Measurements from ENCODE around the gene MYBPH. TPM values are rescaled to one million over a fixed set of nuclear protein-coding genes. Genes with fewer than 3 reads are reported as not detected.

MYBPH gene
- total and polyA plus RNA-seq, 3 experiments from 2014 or later = not detected

DNA sequence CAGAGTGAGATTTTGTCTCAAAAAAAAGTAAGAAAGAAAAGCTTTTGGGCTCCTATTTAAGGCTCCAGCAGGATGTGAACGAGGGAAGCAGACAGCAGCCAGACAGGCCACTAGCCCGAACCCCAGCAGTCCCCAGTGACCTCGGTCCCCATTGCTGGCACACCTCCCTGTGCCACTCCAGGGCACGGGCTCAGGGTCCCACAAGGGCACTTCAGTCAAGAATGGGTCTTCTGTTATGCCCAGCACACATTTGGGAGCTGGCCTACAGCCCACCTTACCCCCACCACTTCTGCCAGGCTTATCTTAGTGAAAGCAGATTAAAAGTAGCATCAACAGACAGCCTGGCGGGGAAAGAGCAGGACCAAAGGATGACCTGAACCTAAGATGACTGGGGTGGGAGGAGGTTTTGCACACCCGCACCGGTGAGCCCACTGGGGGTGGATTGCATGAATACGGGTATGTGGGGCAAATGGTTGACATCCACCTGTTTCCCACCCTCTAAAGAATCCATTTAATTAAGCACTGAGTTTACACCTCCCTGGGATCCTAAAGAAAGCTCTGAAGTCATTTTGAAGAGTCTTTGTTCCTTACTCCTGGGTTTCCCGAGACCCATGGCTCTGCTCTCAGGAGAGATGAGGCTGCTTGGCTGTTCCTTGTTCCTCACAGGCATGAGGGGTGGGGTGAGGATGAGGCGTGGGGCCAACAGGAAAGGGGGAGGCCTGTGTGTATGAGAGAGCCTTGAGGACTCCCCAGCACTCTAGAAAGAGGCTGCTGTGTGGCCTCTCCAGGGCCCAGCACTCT is 6.2 kb upstream of the MYBPH start:
- Mint-ChIP-seq H3K4me1 (no peaks in the 10 kb centered on the region), H3K4me3 (no peak overlapping the region), H3K27ac (peak overlapping the region in 1 of 8 donors; percentile 13), H3K27me3 (peaks cover 10 to 18% of the 10 kb centered on the region in 2 donors), H3K9me3 (no peaks in the 10 kb centered on the region), H3K36me3 (no peaks in the 10 kb centered on the region)
- ChIA-PET POLR2A (no interaction called here), CTCF (no interaction called here)
- H3K9me3 ChIP-seq (ENCODE audit: low read length) = no peaks in the 10 kb centered on the region
- no peak overlapping the region for H3K4me3 ChIP-seq (ENCODE audit: low read length)
- H3K4me1 ChIP-seq (ENCODE audit: insufficient read depth, low read length) = no peaks in the 10 kb centered on the region
- H3K36me3 ChIP-seq (ENCODE audit: insufficient read depth, low read length) = no peaks in the 10 kb centered on the region
- no peak overlapping the region for H3K27ac ChIP-seq (ENCODE audit: low read depth, low read length)
- no peaks in the 10 kb centered on the region for H3K27me3 ChIP-seq (ENCODE audit: insufficient read depth, low read length, poor library complexity, severe bottlenecking)
- no peak for DNase-seq

DNA sequence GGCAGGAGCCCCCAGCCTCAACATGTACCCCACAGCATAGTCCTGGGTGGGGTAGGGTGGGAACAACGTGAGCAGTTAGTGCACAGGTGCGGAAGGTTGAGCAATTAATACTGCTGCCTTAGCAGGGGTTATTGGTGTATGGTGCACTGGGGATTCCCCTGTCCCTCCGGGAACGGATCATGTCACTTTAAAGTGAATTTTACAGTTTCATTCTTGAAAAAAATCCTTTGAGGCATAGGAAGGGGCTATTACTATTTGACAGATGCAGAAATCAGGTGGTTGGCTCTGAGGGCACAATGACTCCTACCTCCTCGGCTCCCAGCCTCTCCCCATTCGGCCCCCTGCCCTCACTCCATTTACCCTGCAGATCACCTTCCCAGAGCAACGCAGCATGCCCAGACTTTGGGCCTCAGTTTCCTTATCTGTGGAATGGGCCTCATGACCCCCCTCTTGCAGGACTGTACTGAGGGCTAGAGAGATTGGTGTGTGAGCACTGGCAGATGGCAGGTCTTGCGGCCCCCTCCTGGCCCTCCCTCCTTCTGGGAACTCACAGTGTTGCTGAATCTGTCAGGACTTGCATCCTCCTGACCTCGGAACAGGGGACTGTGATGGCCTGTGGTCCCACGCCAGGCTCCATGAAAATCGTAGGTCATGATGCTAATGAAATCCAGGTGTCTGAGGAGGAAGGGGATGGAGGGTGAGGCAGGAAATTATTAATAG is 5.1 kb upstream of the MYBPH start:
- H3K4me1 ChIP-seq (ENCODE audit: insufficient read depth, low read length) = no peaks in the 10 kb centered on the region
- Mint-ChIP-seq H3K4me3 (no peak overlapping the region), H3K9me3 (no peaks in the 10 kb centered on the region), H3K4me1 (no peaks in the 10 kb centered on the region), H3K27me3 (peaks cover 11 to 23% of the 10 kb centered on the region in 2 donors), H3K36me3 (no peaks in the 10 kb centered on the region), H3K27ac (no peak overlapping the region)
- no peak overlapping the region for H3K4me3 ChIP-seq (ENCODE audit: low read length)
- no peak for DNase-seq
- ChIA-PET CTCF (no interaction called here), POLR2A (no interaction called here)
- no peaks in the 10 kb centered on the region for H3K36me3 ChIP-seq (ENCODE audit: insufficient read depth, low read length)
- H3K27me3 ChIP-seq (ENCODE audit: insufficient read depth, low read length, poor library complexity, severe bottlenecking) = no peaks in the 10 kb centered on the region
- H3K27ac ChIP-seq (ENCODE audit: low read depth, low read length) = no peak overlapping the region
- H3K9me3 ChIP-seq (ENCODE audit: low read length) = no peaks in the 10 kb centered on the region

DNA sequence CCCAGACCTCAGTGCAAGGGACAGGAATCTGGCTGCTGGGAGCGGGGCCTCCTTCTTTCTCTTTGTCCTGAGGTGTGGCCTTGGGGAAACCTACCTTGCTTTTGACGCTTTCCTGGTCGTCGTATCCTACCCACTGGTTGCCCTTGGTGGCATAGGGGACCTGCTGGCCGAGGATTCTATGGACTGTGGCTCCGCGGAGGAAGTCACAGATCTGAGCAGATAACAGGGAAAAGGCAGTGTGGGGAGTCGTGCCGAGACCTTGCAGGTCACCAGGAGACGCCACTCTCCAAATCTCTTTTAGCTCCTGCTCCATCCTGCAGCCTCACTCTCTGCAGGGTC is 4.0 kb upstream of the MYBPH start:
- POLR2A ChIA-PET = no interaction called here
- peaks cover 11 to 17% of the 10 kb centered on the region in 2 donors for H3K27me3 Mint-ChIP-seq
- H3K4me3 Mint-ChIP-seq = no peak overlapping the region
- no peaks in the 10 kb centered on the region for H3K27me3 ChIP-seq (ENCODE audit: insufficient read depth, low read length, poor library complexity, severe bottlenecking)
- no peak overlapping the region for H3K27ac Mint-ChIP-seq
- no peaks in the 10 kb centered on the region for H3K36me3 ChIP-seq (ENCODE audit: insufficient read depth, low read length)
- no peak overlapping the region for H3K27ac ChIP-seq (ENCODE audit: low read depth, low read length)
- no peaks in the 10 kb centered on the region for H3K4me1 ChIP-seq (ENCODE audit: insufficient read depth, low read length)
- no peak overlapping the region for H3K4me3 ChIP-seq (ENCODE audit: low read length)
- CTCF ChIA-PET = no interaction called here
- DNase-seq = no peak
- H3K4me1 Mint-ChIP-seq = no peaks in the 10 kb centered on the region
- H3K9me3 ChIP-seq (ENCODE audit: low read length) = no peaks in the 10 kb centered on the region
- no peaks in the 10 kb centered on the region for H3K36me3 Mint-ChIP-seq
- H3K9me3 Mint-ChIP-seq = no peaks in the 10 kb centered on the region

DNA sequence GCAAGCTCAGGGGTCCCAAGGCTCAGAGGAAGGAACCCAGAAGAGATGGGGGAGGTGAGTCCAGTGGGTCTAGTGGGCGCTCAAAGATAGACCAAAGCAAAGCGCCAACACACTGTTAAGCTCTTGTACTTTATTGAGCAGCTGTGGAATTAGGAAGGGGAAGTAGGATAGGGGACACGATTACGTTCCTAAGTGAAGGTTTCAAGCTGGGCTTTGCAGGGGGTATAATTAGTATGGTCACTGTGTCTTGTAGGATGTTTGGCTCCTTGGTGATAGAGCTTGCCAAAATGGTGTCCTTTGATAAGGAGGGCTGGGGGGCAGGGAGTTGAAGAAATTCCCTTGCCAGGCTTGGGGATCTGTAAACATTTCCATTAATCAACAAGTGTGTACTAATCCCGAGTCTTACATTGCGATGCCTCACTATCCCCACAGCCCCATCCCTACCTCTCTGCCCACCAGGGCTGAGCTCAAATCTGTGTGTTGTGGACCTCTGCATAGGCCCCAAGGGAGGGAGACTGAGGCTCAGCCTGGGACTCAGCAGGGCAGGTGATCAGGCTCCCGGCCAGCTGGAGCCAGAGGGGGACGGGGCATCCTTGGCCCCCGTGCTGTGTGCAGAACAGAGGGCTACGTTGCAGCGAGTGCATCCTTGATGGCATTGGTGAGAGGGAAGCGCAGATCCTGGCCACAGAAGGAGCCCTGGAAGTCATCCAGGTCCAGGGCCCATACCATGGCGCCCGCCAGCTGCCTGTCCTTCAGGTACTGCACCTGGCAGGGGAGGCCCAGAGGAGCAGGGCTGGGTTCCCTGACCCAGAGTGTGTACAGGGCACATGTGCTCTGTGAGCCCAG is 3.4 kb upstream of the MYBPH start:
- ChIA-PET CTCF (no interaction called here), POLR2A (no interaction called here)
- no peak overlapping the region for H3K27ac ChIP-seq (ENCODE audit: low read depth, low read length)
- H3K4me3 Mint-ChIP-seq = no peak overlapping the region
- DNase-seq = no peak
- no peaks in the 10 kb centered on the region for H3K36me3 Mint-ChIP-seq
- H3K9me3 Mint-ChIP-seq = no peaks in the 10 kb centered on the region
- no peaks in the 10 kb centered on the region for H3K36me3 ChIP-seq (ENCODE audit: insufficient read depth, low read length)
- no peaks in the 10 kb centered on the region for H3K4me1 ChIP-seq (ENCODE audit: insufficient read depth, low read length)
- H3K27me3 Mint-ChIP-seq = peaks cover 10 to 19% of the 10 kb centered on the region in 2 donors
- H3K4me1 Mint-ChIP-seq = no peaks in the 10 kb centered on the region
- no peak overlapping the region for H3K4me3 ChIP-seq (ENCODE audit: low read length)
- peak overlapping the region in 1 of 8 donors; percentile 43 for H3K27ac Mint-ChIP-seq
- H3K27me3 ChIP-seq (ENCODE audit: insufficient read depth, low read length, poor library complexity, severe bottlenecking) = no peaks in the 10 kb centered on the region
- H3K9me3 ChIP-seq (ENCODE audit: low read length) = no peaks in the 10 kb centered on the region

DNA sequence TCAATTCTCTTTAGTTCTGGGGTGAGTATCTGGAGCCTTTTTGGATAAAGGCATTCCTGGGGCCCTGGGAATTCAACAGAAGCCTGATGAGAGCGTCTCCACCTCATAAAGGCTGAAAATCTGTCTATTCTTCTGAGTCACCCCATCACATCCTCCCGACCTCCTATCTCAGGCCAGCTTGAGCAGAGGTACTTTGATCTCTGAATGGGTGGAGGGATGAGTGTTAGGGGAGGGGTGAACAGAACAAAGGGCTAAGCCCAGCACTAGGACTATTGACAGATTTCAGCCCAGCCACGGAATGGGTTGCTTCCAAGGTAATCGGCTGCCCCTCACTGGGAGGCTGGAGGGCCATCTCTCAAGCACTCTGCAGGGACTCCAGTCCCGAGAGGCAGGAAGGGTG is 2.5 kb upstream of the MYBPH start:
- H3K4me1 ChIP-seq (ENCODE audit: insufficient read depth, low read length) = no peaks in the 10 kb centered on the region
- ChIA-PET POLR2A (no interaction called here), CTCF (no interaction called here)
- no peak overlapping the region for H3K4me3 Mint-ChIP-seq
- H3K36me3 Mint-ChIP-seq = no peaks in the 10 kb centered on the region
- H3K9me3 Mint-ChIP-seq = no peaks in the 10 kb centered on the region
- H3K27me3 Mint-ChIP-seq = peaks cover 10 to 21% of the 10 kb centered on the region in 2 donors
- H3K4me1 Mint-ChIP-seq = no peaks in the 10 kb centered on the region
- no peaks in the 10 kb centered on the region for H3K9me3 ChIP-seq (ENCODE audit: low read length)
- H3K27me3 ChIP-seq (ENCODE audit: insufficient read depth, low read length, poor library complexity, severe bottlenecking) = no peaks in the 10 kb centered on the region
- H3K4me3 ChIP-seq (ENCODE audit: low read length) = no peak overlapping the region
- DNase-seq = no peak
- H3K27ac Mint-ChIP-seq = no peak overlapping the region
- H3K27ac ChIP-seq (ENCODE audit: low read depth, low read length) = no peak overlapping the region
- H3K36me3 ChIP-seq (ENCODE audit: insufficient read depth, low read length) = no peaks in the 10 kb centered on the region

DNA sequence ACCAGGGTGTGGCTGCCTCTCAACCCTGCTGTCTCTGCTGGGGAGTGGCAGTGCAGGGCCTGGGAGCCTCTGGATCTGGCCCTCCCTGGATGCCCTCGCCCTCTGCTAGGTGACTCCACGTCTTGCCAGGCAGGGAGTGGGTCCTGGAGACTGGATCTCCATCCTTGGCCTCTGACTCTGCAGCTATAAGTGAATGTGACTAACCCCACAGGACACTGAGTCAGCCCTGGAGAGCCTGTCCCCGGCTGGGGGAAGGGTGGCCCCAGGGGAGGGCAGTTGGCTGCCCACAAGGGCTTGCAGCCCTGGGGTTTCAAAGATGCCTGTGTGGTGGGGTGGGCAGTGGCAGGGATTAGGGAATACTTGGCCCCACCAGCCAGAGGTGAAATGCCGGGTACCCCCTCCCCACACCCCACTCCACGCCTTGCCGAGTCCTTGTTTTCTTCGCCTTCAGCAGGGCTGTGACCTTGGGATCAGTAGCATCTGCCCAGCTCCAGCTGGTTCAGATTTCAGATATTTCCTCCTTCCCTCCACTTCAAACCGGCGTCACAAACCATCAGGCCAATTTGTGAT is 1.9 kb upstream of the MYBPH start:
- POLR2A ChIA-PET = no interaction called here
- Histone ChIP-seq H3K4me1 (ENCODE audit: insufficient read depth, low read length) (no peaks in the 10 kb centered on the region), H3K27me3 (ENCODE audit: insufficient read depth, low read length, poor library complexity, severe bottlenecking) (no peaks in the 10 kb centered on the region), H3K27ac (ENCODE audit: low read depth, low read length) (no peak overlapping the region), H3K36me3 (ENCODE audit: insufficient read depth, low read length) (no peaks in the 10 kb centered on the region), H3K4me3 (ENCODE audit: low read length) (no peak overlapping the region), H3K9me3 (ENCODE audit: low read length) (no peaks in the 10 kb centered on the region)
- no peaks in the 10 kb centered on the region for H3K36me3 Mint-ChIP-seq
- no peaks in the 10 kb centered on the region for H3K9me3 Mint-ChIP-seq
- DNase-seq = no peak
- no peak overlapping the region for H3K27ac Mint-ChIP-seq
- no peaks in the 10 kb centered on the region for H3K4me1 Mint-ChIP-seq
- CTCF ChIA-PET = no interaction called here
- peaks cover 10 to 21% of the 10 kb centered on the region in 2 donors for H3K27me3 Mint-ChIP-seq
- H3K4me3 Mint-ChIP-seq = no peak overlapping the region

DNA sequence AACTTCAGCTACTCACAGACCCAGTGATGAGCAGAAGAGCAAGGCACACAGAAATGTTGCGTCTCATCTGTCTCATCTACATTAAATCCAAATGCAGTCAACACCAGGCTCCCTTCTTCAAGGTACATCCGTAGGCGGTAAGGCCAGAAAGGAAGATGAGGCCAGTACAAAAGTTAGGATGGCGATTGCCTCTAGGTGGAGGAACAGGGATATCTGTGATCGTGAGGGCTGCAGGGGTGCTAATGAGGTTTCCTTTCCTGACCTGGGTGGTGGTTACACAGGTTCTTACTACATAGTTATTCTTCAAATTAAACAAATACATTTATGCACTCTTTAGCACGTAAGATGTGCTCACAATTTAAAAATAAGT is 1.4 kb upstream of the MYBPH start:
- H3K4me1 ChIP-seq (ENCODE audit: insufficient read depth, low read length) = no peaks in the 10 kb centered on the region
- no peaks in the 10 kb centered on the region for H3K9me3 ChIP-seq (ENCODE audit: low read length)
- Mint-ChIP-seq H3K36me3 (no peaks in the 10 kb centered on the region), H3K4me1 (no peaks in the 10 kb centered on the region), H3K27me3 (peaks cover 10 to 21% of the 10 kb centered on the region in 2 donors), H3K9me3 (no peaks in the 10 kb centered on the region), H3K4me3 (no peak overlapping the region), H3K27ac (no peak overlapping the region)
- H3K27me3 ChIP-seq (ENCODE audit: insufficient read depth, low read length, poor library complexity, severe bottlenecking) = no peaks in the 10 kb centered on the region
- DNase-seq = no peak
- H3K36me3 ChIP-seq (ENCODE audit: insufficient read depth, low read length) = no peaks in the 10 kb centered on the region
- ChIA-PET CTCF (no interaction called here), POLR2A (no interaction called here)
- H3K4me3 ChIP-seq (ENCODE audit: low read length) = no peak overlapping the region
- H3K27ac ChIP-seq (ENCODE audit: low read depth, low read length) = no peak overlapping the region
